Measurements from ENCODE around the gene AP3D1. TPM values are rescaled to one million over a fixed set of nuclear protein-coding genes. Genes with fewer than 3 reads are reported as not detected.

Gene AP3D1
- total RNA-seq, 2 experiments from 2014 or later = 80.0 to 99.8 TPM

DNA sequence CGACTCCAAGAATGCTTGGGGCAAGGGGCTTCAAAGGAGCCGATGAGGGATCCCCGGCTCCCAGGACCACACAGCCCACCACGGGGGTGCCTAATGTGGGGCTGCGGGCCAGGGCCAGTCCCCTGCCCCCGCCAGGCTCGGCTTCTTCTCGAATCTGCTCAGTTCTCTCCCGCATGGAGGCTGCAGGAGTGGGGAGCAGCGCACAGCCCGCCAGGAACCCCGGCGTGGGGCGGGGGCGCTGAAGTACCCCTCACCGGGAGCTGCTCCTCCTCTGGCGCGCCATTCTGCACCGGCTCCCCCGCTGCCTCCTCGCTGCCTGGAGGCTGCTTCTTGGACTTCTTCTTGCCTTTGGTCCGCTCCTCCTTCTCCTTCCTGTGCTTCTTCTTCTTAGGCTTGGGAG is 39.9 kb downstream of the AP3D1 start:
- Histone ChIP-seq H2AFZ (ENCODE audit: low read length) (no peak overlapping the region), H3K4me1 (ENCODE audit: insufficient read depth, low read length, poor library complexity, severe bottlenecking) (no peaks in the 10 kb centered on the region), H3K9me2 (ENCODE audit: insufficient read depth, low read length) (no peaks in the 10 kb centered on the region), H3K79me2 (ENCODE audit: insufficient read depth, low read depth, low read length) (no peaks in the 10 kb centered on the region), H3K27ac (ENCODE audit: low read depth, low read length, poor library complexity, severe bottlenecking) (no peak overlapping the region), H3K4me2 (ENCODE audit: low read length) (no peak overlapping the region), H3K9me3 (ENCODE audit: low read length) (no peaks in the 10 kb centered on the region), H3K4me3 (ENCODE audit: low read depth, low read length, poor library complexity, severe bottlenecking) (no peak overlapping the region), H3K36me3 (ENCODE audit: insufficient read depth, low read length) (peaks cover 92% of the 10 kb centered on the region), H4K20me1 (ENCODE audit: insufficient read depth, low read length) (no peaks in the 10 kb centered on the region)
- ChIA-PET CTCF (ENCODE audit: unreplicated experiment) (no interaction called here), POLR2A (no interaction called here)
- BruUV-seq (replicated peaks) = no TSS peak
- intact Hi-C loops (cut with micrococcal nuclease; ENCODE audit: unreplicated experiment) = no loop called here
- no peak for TF ChIP-seq EZH2phosphoT487 (IDR thresholded peaks at IDR 0.05; ENCODE audit: borderline replicate concordance, low read depth, low read length)
- TF ChIP-seq, protein P1, sequence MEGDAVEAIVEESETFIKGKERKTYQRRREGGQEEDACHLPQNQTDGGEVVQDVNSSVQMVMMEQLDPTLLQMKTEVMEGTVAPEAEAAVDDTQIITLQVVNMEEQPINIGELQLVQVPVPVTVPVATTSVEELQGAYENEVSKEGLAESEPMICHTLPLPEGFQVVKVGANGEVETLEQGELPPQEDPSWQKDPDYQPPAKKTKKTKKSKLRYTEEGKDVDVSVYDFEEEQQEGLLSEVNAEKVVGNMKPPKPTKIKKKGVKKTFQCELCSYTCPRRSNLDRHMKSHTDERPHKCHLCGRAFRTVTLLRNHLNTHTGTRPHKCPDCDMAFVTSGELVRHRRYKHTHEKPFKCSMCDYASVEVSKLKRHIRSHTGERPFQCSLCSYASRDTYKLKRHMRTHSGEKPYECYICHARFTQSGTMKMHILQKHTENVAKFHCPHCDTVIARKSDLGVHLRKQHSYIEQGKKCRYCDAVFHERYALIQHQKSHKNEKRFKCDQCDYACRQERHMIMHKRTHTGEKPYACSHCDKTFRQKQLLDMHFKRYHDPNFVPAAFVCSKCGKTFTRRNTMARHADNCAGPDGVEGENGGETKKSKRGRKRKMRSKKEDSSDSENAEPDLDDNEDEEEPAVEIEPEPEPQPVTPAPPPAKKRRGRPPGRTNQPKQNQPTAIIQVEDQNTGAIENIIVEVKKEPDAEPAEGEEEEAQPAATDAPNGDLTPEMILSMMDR (conservative IDR thresholded peaks at IDR 0.05; ENCODE audit: low read length) = no peak
- no peak for DNase-seq (ENCODE audit: low spot score)

GRCh38 chr19:2110822-2111221 is 40.5 kb downstream of the AP3D1 start:
- no peak overlapping the region for H3K4me3 ChIP-seq (ENCODE audit: low read depth, low read length, poor library complexity, severe bottlenecking)
- H3K4me2 ChIP-seq (ENCODE audit: low read length) = no peak overlapping the region
- H3K79me2 ChIP-seq (ENCODE audit: insufficient read depth, low read depth, low read length) = no peaks in the 10 kb centered on the region
- H3K36me3 ChIP-seq (ENCODE audit: insufficient read depth, low read length) = peaks cover 92% of the 10 kb centered on the region
- no peaks in the 10 kb centered on the region for H3K9me3 ChIP-seq (ENCODE audit: low read length)
- no peak overlapping the region for H2AFZ ChIP-seq (ENCODE audit: low read length)
- no peaks in the 10 kb centered on the region for H3K9me2 ChIP-seq (ENCODE audit: insufficient read depth, low read length)
- intact Hi-C loops (cut with micrococcal nuclease; ENCODE audit: unreplicated experiment) = no loop called here
- POLR2A ChIA-PET = no interaction called here
- no peak for TF ChIP-seq EZH2phosphoT487 (IDR thresholded peaks at IDR 0.05; ENCODE audit: borderline replicate concordance, low read depth, low read length)
- TF ChIP-seq, protein P1 (conservative IDR thresholded peaks at IDR 0.05; ENCODE audit: low read length) = peak; percentile 73
- H3K4me1 ChIP-seq (ENCODE audit: insufficient read depth, low read length, poor library complexity, severe bottlenecking) = no peaks in the 10 kb centered on the region
- no peaks in the 10 kb centered on the region for H4K20me1 ChIP-seq (ENCODE audit: insufficient read depth, low read length)
- no TSS peak for BruUV-seq (replicated peaks)
- DNase-seq (ENCODE audit: low spot score) = peak; percentile 46
- CTCF ChIA-PET (ENCODE audit: unreplicated experiment) = no interaction called here
- H3K27ac ChIP-seq (ENCODE audit: low read depth, low read length, poor library complexity, severe bottlenecking) = no peak overlapping the region

- H3K36me3 ChIP-seq (ENCODE audit: insufficient read depth, low read length) = peaks cover 94% of the 10 kb centered on the region
- BruUV-seq (replicated peaks) = no TSS peak
- CTCF ChIA-PET (ENCODE audit: unreplicated experiment) = no interaction called here
- H3K4me2 ChIP-seq (ENCODE audit: low read length) = no peak overlapping the region
- no peaks in the 10 kb centered on the region for H3K9me2 ChIP-seq (ENCODE audit: insufficient read depth, low read length)
- no peaks in the 10 kb centered on the region for H3K9me3 ChIP-seq (ENCODE audit: low read length)
- POLR2A ChIA-PET = no interaction called here
- H3K79me2 ChIP-seq (ENCODE audit: insufficient read depth, low read depth, low read length) = peaks cover 7% of the 10 kb centered on the region; the same call in 1 of the 2 replicates
- no peak overlapping the region for H2AFZ ChIP-seq (ENCODE audit: low read length)
- no peak overlapping the region for H3K4me3 ChIP-seq (ENCODE audit: low read depth, low read length, poor library complexity, severe bottlenecking)
- H4K20me1 ChIP-seq (ENCODE audit: insufficient read depth, low read length) = no peaks in the 10 kb centered on the region
- TF ChIP-seq, protein P1 (conservative IDR thresholded peaks at IDR 0.05; ENCODE audit: low read length) = no peak
- no peak for TF ChIP-seq EZH2phosphoT487 (IDR thresholded peaks at IDR 0.05; ENCODE audit: borderline replicate concordance, low read depth, low read length)
- no peaks in the 10 kb centered on the region for H3K4me1 ChIP-seq (ENCODE audit: insufficient read depth, low read length, poor library complexity, severe bottlenecking)
- DNase-seq (ENCODE audit: low spot score) = no peak
- H3K27ac ChIP-seq (ENCODE audit: low read depth, low read length, poor library complexity, severe bottlenecking) = no peak overlapping the region
- intact Hi-C loops (cut with micrococcal nuclease; ENCODE audit: unreplicated experiment) = no loop called here
These were observed 42.1 kb downstream of the AP3D1 start for GRCh38 chr19:2109046-2109864.

Measured in OCI-LY7 (cell line).